GM19455 (cell line): ENCODE measurements around the gene CACNB3.

Experiments used
- ATAC-seq: cut with Tn5 transposase; IDR thresholded peaks from one replicate; pipeline ENCODE4 v1.9.1; 2021; ENCODE audit not compliant: unreplicated experiment

CACNB3 gene

GRCh38 chr12:48817873-48818830 lies at the start of gene CACNB3:
Gene CACNB3, plus strand, starts transcription at chr12:48818496. Its CDS starts 434 bp downstream, at chr12:48818930.
- no peak for ATAC-seq

GRCh38 chr12:48768736-48769135 lies 49.6 kb upstream of the CACNB3 start:
- ATAC-seq, result no peak

DNA sequence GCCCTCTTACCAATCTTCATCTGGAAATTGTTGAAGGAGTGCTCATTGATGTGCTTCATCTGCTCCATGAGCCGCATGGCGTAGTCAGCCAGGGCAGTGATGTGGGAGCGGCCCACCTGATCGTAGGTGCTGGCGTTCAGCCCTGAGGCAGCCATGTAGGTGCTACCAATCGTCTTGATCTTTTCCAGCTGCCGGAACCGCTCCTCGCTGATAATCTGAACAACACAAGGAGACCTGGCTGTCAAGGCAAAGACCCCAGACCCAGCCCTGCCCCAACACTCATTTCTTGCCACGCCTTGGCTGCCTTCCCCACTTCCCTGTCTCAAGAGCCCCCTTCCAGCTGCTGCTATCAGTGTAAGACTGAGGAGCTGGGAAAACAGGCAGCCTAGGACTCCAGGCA lies 47.5 kb upstream of the CACNB3 start:
- ATAC-seq, result no peak

DNA sequence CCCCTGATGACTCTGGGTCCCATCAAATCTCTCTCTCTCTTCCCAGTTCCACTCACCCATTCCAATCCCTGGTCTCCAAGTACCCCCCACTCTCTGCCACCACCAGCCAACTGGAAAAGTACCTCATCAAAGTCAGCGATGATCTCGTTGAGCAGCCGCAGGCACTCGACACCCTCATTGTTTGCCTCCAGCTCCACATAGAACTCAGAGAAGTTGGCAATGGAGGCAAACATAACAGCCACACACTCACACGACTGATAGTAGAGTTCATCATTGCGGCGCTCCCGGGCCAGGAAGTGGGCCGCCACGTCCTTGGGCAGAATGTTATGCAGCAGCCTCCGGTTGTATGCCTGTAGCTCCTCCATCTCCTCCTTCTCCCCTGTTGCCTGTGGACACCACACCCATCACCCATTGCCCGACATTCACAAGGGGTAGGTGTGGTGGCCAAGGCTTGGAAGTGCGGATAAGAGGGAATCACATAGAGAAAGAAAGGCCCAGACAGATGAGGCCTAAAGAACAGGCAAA lies 46.6 kb upstream of the CACNB3 start:
- no peak for ATAC-seq

DNA sequence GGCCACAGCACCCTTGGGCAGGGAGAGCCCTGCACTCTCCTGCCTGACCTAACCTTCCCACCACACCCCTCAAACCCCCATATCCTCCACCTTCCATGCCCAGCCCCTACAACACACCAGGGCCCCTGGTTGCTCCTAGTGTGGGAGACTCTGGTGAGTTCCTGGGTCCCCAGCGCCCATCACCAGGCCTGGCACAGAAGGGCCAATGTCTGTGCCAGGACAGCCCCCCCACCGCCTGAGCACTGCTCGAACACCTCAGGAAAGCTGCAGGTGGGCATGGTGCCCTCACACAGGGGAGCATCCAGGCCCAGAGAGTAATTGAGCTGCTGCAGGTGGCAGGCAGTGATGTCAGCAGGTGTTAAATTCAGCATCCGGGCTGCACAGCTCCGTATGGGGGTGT lies 44.6 kb upstream of the CACNB3 start:
- no peak for ATAC-seq

DNA sequence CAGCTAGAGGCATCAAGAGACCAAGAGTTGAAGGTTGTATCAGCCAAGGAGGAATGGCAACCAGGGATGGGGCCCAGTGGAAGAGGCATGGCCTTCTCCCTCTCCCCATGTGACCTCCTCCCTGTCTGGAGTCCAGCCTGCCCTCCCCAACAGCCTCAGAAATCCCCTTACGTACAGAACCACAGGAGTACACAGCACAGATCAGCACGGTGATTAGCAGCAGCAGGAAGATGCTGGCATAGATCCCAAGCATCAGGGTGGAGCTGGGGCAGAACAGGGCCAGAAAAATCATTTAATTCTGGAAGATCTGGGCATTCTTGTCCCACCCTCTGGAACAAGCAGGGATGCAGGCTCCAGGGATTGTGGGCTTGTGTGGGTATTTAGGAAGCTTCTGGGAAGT lies 43.8 kb upstream of the CACNB3 start:
- no peak for ATAC-seq

- no peak for ATAC-seq
Measured at GRCh38 chr12:48775299-48775698, 43.0 kb upstream of the CACNB3 start.

GRCh38 chr12:48775991-48776649 lies 42.2 kb upstream of the CACNB3 start:
- no peak for ATAC-seq

- ATAC-seq, result no peak
Measured at GRCh38 chr12:48776956-48777355, 41.3 kb upstream of the CACNB3 start.

- no peak for ATAC-seq
Measured at GRCh38 chr12:48777501-48778400, 40.5 kb upstream of the CACNB3 start.

DNA sequence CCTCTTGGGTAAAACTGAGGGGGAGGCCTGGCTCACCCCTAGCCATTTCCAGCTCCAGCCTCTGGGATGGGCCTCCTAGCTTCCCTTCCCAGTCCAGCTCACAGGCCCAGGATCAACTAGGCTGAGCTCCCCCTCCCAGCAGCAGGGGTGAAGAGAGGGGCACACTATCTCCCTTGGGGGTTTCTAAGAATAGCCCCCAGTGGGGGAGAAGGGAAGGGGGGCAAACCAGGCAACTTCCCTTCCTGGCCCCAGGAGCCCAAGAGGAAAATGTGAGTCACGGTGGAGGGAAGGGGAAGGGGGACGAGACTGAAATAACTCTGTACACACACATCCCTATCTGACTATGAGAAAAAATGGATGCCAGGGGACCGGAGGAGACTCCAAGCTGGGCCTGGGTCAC lies 38.4 kb upstream of the CACNB3 start:
- ATAC-seq, result no peak

DNA sequence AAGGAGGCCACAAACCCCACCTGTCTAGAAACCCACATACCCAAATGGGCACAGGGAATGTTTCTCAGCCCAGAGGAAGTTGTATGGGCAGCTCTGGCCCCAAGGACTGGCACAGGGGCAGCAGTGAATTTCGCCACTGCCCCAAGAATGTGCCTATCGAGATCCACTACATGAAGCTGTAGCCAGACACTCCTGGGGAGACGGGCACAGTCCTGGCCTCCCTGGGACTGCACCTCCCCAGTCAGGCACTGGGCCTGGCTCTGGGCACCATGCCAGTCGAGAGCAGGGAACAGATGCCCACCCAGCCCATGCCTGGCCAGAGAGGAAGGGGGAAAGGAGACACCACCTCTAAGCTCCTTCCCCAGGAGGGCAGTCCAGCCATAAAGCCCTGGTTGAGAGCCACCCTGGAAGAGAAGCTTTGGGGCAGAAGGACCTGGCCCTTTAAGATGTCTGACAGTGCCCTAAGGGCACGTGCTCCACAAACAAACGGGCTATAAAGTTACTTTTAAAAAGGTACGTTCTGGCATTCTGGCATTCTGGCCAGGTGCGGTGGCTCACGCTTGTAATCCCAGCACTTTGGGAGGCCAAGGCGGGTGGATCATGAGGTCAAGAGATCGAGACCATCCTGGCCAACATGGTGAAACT lies 37.8 kb upstream of the CACNB3 start:
- ATAC-seq, result no peak

GRCh38 chr12:48781750-48782456 lies 36.4 kb upstream of the CACNB3 start:
- ATAC-seq, result no peak

GRCh38 chr12:48782457-48783395 lies 35.6 kb upstream of the CACNB3 start:
- no peak for ATAC-seq

- ATAC-seq, result no peak
Measured at GRCh38 chr12:48783432-48783831, 34.9 kb upstream of the CACNB3 start.

- no peak for ATAC-seq
Measured at GRCh38 chr12:48786591-48787544, 31.4 kb upstream of the CACNB3 start.

GRCh38 chr12:48787791-48788523 lies 30.3 kb upstream of the CACNB3 start:
- no peak for ATAC-seq
